ENCODE data around the gene HPS5.

GRCh38 chr11:18312012-18312411, 9.9 kb downstream of the HPS5 start:
- no peak for TF ChIP-seq CTCF (IDR thresholded peaks at IDR 0.05; ENCODE audit: low read depth, low read length)
- TF ChIP-seq MAX (IDR thresholded peaks at IDR 0.05; ENCODE audit: low read depth, low read length), result no peak
- no peak for TF ChIP-seq POLR2A (IDR thresholded peaks at IDR 0.05; ENCODE audit: extremely low read depth, insufficient read length)
- TF ChIP-seq MYC (IDR thresholded peaks at IDR 0.05; ENCODE audit: low read depth, low read length), result no peak
